Measurements from ENCODE around the gene STX16.

Gene STX16

GRCh38 chr20:58720890-58721289 lies 69.8 kb downstream of the STX16 start:
- no peak for ATAC-seq
- no peak for TF ChIP-seq CSDC2 (CRISPR knock-in tag; IDR thresholded peaks at IDR 0.05)
- no peak for TF ChIP-seq ESRRG (CRISPR knock-in tag; IDR thresholded peaks at IDR 0.05)
- no peak for TF ChIP-seq ISL1 (CRISPR knock-in tag; IDR thresholded peaks at IDR 0.05)
- TF ChIP-seq TOX (CRISPR knock-in tag; IDR thresholded peaks at IDR 0.05; ENCODE audit: borderline replicate concordance) = no peak
- TF ChIP-seq RARB (CRISPR knock-in tag; IDR thresholded peaks at IDR 0.05) = no peak
- TF ChIP-seq ZNF8 (CRISPR knock-in tag; IDR thresholded peaks at IDR 0.05) = no peak
- no peak for TF ChIP-seq ZNF70 (CRISPR knock-in tag; IDR thresholded peaks at IDR 0.05)
- TF ChIP-seq POU6F1 (CRISPR knock-in tag; IDR thresholded peaks at IDR 0.05; ENCODE audit: borderline replicate concordance, low read depth) = no peak
- TF ChIP-seq, protein P1, sequence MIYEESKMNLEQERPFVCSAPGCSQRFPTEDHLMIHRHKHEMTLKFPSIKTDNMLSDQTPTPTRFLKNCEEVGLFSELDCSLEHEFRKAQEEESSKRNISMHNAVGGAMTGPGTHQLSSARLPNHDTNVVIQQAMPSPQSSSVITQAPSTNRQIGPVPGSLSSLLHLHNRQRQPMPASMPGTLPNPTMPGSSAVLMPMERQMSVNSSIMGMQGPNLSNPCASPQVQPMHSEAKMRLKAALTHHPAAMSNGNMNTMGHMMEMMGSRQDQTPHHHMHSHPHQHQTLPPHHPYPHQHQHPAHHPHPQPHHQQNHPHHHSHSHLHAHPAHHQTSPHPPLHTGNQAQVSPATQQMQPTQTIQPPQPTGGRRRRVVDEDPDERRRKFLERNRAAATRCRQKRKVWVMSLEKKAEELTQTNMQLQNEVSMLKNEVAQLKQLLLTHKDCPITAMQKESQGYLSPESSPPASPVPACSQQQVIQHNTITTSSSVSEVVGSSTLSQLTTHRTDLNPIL (CRISPR knock-in tag; IDR thresholded peaks at IDR 0.05; ENCODE audit: low read depth) = no peak
- no peak for TF ChIP-seq ZC3H10 (CRISPR knock-in tag; IDR thresholded peaks at IDR 0.05)

- no peak for ATAC-seq
- TF ChIP-seq, protein P2, sequence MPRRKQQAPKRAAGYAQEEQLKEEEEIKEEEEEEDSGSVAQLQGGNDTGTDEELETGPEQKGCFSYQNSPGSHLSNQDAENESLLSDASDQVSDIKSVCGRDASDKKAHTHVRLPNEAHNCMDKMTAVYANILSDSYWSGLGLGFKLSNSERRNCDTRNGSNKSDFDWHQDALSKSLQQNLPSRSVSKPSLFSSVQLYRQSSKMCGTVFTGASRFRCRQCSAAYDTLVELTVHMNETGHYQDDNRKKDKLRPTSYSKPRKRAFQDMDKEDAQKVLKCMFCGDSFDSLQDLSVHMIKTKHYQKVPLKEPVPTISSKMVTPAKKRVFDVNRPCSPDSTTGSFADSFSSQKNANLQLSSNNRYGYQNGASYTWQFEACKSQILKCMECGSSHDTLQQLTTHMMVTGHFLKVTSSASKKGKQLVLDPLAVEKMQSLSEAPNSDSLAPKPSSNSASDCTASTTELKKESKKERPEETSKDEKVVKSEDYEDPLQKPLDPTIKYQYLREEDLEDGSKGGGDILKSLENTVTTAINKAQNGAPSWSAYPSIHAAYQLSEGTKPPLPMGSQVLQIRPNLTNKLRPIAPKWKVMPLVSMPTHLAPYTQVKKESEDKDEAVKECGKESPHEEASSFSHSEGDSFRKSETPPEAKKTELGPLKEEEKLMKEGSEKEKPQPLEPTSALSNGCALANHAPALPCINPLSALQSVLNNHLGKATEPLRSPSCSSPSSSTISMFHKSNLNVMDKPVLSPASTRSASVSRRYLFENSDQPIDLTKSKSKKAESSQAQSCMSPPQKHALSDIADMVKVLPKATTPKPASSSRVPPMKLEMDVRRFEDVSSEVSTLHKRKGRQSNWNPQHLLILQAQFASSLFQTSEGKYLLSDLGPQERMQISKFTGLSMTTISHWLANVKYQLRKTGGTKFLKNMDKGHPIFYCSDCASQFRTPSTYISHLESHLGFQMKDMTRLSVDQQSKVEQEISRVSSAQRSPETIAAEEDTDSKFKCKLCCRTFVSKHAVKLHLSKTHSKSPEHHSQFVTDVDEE (CRISPR knock-in tag; IDR thresholded peaks at IDR 0.05) = no peak
- TF ChIP-seq ISL1 (CRISPR knock-in tag; IDR thresholded peaks at IDR 0.05) (no peak), RARB (CRISPR knock-in tag; IDR thresholded peaks at IDR 0.05) (no peak), CSDC2 (CRISPR knock-in tag; IDR thresholded peaks at IDR 0.05) (no peak), ZNF70 (CRISPR knock-in tag; IDR thresholded peaks at IDR 0.05) (no peak), TCF4 (CRISPR knock-in tag; IDR thresholded peaks at IDR 0.05; ENCODE audit: borderline replicate concordance) (no peak), ZNF8 (CRISPR knock-in tag; IDR thresholded peaks at IDR 0.05) (no peak), CSRNP3 (CRISPR knock-in tag; IDR thresholded peaks at IDR 0.05) (no peak), TOX (CRISPR knock-in tag; IDR thresholded peaks at IDR 0.05; ENCODE audit: borderline replicate concordance) (no peak), GLIS3 (CRISPR knock-in tag; IDR thresholded peaks at IDR 0.05) (no peak), ZC3H10 (CRISPR knock-in tag; IDR thresholded peaks at IDR 0.05) (no peak), SNAI2 (CRISPR knock-in tag; IDR thresholded peaks at IDR 0.05) (no peak)
- TF ChIP-seq, protein P1 (CRISPR knock-in tag; IDR thresholded peaks at IDR 0.05; ENCODE audit: low read depth) = no peak
These were observed 71.1 kb downstream of the STX16 start for GRCh38 chr20:58721951-58722778.

DNA sequence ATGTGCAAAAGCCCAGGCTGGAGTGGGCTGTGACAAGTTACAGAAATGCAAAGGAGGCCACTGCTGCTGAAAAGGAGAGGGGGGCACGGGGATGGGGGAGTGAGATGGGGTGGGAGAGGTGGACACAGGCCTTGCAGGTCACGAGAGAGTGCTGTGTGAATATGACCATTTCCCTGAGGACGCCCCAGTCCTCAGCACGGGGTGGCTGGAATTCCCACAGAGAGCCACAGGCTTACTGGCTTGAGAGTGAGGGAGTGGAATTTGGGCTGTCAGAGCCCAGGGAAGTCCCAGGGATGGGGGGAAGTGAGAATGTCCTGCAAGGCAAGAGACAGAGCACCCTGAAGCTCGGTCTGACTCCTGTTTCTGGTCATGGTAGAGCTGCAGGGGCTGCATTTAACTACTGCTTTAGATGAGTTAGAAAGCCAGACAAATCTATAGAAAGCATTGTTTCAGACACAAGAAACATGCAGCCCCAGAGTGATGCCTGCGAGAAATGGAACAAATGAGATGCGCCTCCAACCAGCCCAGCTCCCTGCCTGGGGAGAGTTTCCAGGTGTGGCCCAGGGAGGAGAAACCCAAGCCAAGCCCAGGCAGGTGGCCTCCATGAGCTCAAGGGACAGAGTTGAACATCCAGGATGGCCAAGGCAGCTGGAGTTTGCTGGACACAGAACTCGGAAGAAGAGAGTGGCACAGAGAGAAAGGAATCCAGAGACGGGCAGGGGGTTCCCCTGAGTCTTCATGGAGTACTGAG lies 72.0 kb downstream of the STX16 start:
- no peak for TF ChIP-seq ZNF8 (CRISPR knock-in tag; IDR thresholded peaks at IDR 0.05)
- TF ChIP-seq CSRNP3 (CRISPR knock-in tag; IDR thresholded peaks at IDR 0.05) = no peak
- no peak for TF ChIP-seq ZFP30 (CRISPR knock-in tag; IDR thresholded peaks at IDR 0.05)
- TF ChIP-seq ZFP3 (CRISPR knock-in tag; IDR thresholded peaks at IDR 0.05) = no peak
- TF ChIP-seq, protein P1 (CRISPR knock-in tag; IDR thresholded peaks at IDR 0.05; ENCODE audit: low read depth) = no peak
- no peak for ATAC-seq

All from SK-N-SH treated with all-trans-retinoic acid at 6 μM for 48 hours (cell line).